ENCODE measurements around the gene CHGA. TPM values are rescaled to one million over a fixed set of nuclear protein-coding genes. Genes with fewer than 3 reads are reported as not detected.

The CHGA gene
- total and polyA plus RNA-seq, 2 of the 13 experiments (the other 11 are each of a cell fraction or from before 2014, with no cell fraction given), result not detected

DNA sequence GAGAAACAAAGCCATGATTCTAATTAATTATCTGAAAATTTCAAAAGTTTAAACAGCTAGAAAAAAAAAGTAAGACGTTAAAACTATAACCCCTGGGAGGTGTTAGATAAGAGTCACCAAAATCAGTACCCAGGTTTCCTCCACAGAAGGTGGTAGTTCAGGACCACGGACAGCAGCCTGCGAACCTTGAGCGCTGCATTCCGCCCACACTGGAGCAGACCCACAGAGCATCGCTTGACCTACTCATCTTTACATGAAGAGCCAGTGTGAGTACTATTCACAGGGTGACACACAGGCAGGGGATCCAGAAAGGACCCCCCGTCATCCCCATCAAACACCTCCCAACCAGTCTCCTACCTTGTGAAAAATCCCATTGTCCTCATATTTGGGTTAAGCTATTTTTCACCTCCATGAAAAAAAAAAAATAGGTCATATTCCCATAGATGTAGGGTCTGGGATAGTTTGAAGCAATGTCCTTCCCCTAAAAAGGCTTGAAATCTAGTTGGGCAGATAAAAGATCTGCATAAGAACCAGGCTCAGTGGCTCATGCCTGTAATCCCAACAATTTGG, 8.8 kb upstream of the CHGA start (continued):
- TF ChIP-seq AKNA (CRISPR knock-in tag; IDR thresholded peaks at IDR 0.05; ENCODE audit: borderline replicate concordance) (peak; percentile 32; the same call in 1 of the 2 replicates), ARID5B (CRISPR knock-in tag; IDR thresholded peaks at IDR 0.05) (peak; percentile 47), SRY (CRISPR knock-in tag; IDR thresholded peaks at IDR 0.05) (peak; percentile 88; the same call in 1 of the 2 replicates), IRF2 (CRISPR knock-in tag; IDR thresholded peaks at IDR 0.05) (peak; percentile 46; the same call in 1 of the 2 replicates), ZNF563 (CRISPR knock-in tag; IDR thresholded peaks at IDR 0.05) (peak; percentile 62; the same call in 1 of the 2 replicates), SIN3B (IDR thresholded peaks at IDR 0.05; ENCODE audit: low read length) (no peak), TARDBP (CRISPR knock-in tag; IDR thresholded peaks at IDR 0.05) (0 out of 2 replicates have a peak, but pooled peaks have one; percentile 23), THAP11 (CRISPR knock-in tag; IDR thresholded peaks at IDR 0.05) (no peak), ZFP36L2 (CRISPR knock-in tag; IDR thresholded peaks at IDR 0.05) (peak; percentile 58; the same call in 1 of the 2 replicates), FOXA1 (IDR thresholded peaks at IDR 0.05) (no peak), FOXA1 (CRISPR knock-in tag; IDR thresholded peaks at IDR 0.05) (no peak), ELF3 (CRISPR knock-in tag; IDR thresholded peaks at IDR 0.05) (peak; percentile 47; the same call in 1 of the 2 replicates), ISX (CRISPR knock-in tag; conservative IDR thresholded peaks at IDR 0.05) (peak; percentile 94), ZNF343 (CRISPR knock-in tag; IDR thresholded peaks at IDR 0.05) (no peak), SP1 (IDR thresholded peaks at IDR 0.05) (no peak), SP1 (CRISPR knock-in tag; IDR thresholded peaks at IDR 0.05) (no peak)
- TF ChIP-seq, protein P1, sequence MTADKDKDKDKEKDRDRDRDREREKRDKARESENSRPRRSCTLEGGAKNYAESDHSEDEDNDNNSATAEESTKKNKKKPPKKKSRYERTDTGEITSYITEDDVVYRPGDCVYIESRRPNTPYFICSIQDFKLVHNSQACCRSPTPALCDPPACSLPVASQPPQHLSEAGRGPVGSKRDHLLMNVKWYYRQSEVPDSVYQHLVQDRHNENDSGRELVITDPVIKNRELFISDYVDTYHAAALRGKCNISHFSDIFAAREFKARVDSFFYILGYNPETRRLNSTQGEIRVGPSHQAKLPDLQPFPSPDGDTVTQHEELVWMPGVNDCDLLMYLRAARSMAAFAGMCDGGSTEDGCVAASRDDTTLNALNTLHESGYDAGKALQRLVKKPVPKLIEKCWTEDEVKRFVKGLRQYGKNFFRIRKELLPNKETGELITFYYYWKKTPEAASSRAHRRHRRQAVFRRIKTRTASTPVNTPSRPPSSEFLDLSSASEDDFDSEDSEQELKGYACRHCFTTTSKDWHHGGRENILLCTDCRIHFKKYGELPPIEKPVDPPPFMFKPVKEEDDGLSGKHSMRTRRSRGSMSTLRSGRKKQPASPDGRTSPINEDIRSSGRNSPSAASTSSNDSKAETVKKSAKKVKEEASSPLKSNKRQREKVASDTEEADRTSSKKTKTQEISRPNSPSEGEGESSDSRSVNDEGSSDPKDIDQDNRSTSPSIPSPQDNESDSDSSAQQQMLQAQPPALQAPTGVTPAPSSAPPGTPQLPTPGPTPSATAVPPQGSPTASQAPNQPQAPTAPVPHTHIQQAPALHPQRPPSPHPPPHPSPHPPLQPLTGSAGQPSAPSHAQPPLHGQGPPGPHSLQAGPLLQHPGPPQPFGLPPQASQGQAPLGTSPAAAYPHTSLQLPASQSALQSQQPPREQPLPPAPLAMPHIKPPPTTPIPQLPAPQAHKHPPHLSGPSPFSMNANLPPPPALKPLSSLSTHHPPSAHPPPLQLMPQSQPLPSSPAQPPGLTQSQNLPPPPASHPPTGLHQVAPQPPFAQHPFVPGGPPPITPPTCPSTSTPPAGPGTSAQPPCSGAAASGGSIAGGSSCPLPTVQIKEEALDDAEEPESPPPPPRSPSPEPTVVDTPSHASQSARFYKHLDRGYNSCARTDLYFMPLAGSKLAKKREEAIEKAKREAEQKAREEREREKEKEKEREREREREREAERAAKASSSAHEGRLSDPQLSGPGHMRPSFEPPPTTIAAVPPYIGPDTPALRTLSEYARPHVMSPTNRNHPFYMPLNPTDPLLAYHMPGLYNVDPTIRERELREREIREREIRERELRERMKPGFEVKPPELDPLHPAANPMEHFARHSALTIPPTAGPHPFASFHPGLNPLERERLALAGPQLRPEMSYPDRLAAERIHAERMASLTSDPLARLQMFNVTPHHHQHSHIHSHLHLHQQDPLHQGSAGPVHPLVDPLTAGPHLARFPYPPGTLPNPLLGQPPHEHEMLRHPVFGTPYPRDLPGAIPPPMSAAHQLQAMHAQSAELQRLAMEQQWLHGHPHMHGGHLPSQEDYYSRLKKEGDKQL (CRISPR knock-in tag; IDR thresholded peaks at IDR 0.05; ENCODE audit: low read depth), result no peak
